ENCODE results near the gene CNTN5.

DNA sequence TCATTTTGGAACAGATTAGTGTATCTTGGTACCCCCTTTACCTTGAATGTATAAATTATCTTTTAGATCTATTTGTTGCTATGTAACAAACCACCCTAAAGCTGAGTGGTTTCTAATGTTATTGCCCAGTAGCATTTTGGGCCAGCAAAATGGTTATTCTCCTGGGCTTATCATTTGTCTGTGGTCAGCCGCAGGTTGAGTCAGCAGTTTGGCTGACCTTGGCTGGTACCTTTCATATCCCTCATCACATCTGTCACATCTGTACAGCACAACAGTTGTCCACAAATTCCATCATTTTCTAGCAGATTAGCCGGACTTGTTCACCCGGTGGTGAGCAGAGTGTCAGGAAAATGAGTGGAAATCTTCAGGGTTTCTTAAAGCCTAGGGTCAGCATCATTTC lies 1077.8 kb downstream of the CNTN5 start:
- TF ChIP-seq, protein P1, sequence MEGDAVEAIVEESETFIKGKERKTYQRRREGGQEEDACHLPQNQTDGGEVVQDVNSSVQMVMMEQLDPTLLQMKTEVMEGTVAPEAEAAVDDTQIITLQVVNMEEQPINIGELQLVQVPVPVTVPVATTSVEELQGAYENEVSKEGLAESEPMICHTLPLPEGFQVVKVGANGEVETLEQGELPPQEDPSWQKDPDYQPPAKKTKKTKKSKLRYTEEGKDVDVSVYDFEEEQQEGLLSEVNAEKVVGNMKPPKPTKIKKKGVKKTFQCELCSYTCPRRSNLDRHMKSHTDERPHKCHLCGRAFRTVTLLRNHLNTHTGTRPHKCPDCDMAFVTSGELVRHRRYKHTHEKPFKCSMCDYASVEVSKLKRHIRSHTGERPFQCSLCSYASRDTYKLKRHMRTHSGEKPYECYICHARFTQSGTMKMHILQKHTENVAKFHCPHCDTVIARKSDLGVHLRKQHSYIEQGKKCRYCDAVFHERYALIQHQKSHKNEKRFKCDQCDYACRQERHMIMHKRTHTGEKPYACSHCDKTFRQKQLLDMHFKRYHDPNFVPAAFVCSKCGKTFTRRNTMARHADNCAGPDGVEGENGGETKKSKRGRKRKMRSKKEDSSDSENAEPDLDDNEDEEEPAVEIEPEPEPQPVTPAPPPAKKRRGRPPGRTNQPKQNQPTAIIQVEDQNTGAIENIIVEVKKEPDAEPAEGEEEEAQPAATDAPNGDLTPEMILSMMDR (IDR thresholded peaks at IDR 0.05), result no peak
- no peak for TF ChIP-seq POLR2A (IDR thresholded peaks at IDR 0.05)

Data from upper lobe of left lung (tissue), 4 donors.